Upper lobe of left lung (tissue), 6 donors: ENCODE measurements around the gene DLEC1. TPM values are rescaled to one million over a fixed set of nuclear protein-coding genes. Genes with fewer than 3 reads are reported as not detected.
A peak's percentile ranks its signal among the peaks of the same experiment; 100 is the strongest.

Experiments used
- ATAC-seq, 2 donors: fragments of 200-7000 bp; cut with Tn5 transposase; one replicate each; pipeline ENCODE4 v1.9.1; 2022; ENCODE audit warnings: mild to moderate bottlenecking in 2 of 2, moderate library complexity in 2 of 2; ENCODE audit not compliant: low FRiP score in 2 of 2
- DNase-seq, 2 donors: peaks; one replicate each; pipeline ENCODE4 v3.0.0-alpha.2; 2019 to 2020
- H3K27ac ChIP-seq, 4 donors: fragments of 200-600 bp; sonication (generic); one replicate each; pipeline ENCODE4 v1.5.1; 2016 to 2019
- H3K27me3 ChIP-seq, 4 donors: fragments of 200-600 bp; sonication (generic); one replicate each; pipeline ENCODE4 v1.5.1; 2017 to 2019
- H3K36me3 ChIP-seq, 4 donors: fragments of 200-600 bp; sonication (generic); one replicate each; pipeline ENCODE4 v1.5.1; 2016 to 2019
- H3K4me1 ChIP-seq, 4 donors: fragments of 200-600 bp; sonication (generic); one replicate each; pipeline ENCODE4 v1.5.1; 2018 to 2019
- H3K4me3 ChIP-seq, 4 donors: fragments of 200-600 bp; sonication (generic); one replicate each; pipeline ENCODE4 v1.5.1; 2017 to 2019; ENCODE audit warnings: mild to moderate bottlenecking in 2 of 4, moderate library complexity in 1 of 4
- H3K9me3 ChIP-seq, 4 donors: fragments of 200-600 bp; sonication (generic); one replicate each; pipeline ENCODE4 v1.5.1; 2018 to 2019
- CTCF ChIP-seq, 6 experiments: fragments of 450-650 bp in 4 of 6; fragments of 200-600 bp in 2 of 6; sonication (generic) in 2 of 6; IDR thresholded peaks; one replicate each; pipeline ENCODE4 v1.5.1; 2016 to 2019; ENCODE audit warnings: antibody characterized with exemption in 6 of 6
- EP300 ChIP-seq, 4 donors: sonication (generic); formaldehyde crosslinking; IDR thresholded peaks; one replicate each; pipeline ENCODE4 v1.5.1; 2017; ENCODE audit warnings: antibody characterized with exemption in 4 of 4, control low read depth in 2 of 4
- POLR2A ChIP-seq, 4 donors: fragments of 450-650 bp; IDR thresholded peaks; one replicate each; pipeline ENCODE4 v1.5.1; 2016 to 2017; ENCODE audit warnings: antibody characterized with exemption in 4 of 4, mild to moderate bottlenecking in 2 of 4
- POLR2AphosphoS5 ChIP-seq, 2 donors: sonication (generic); formaldehyde crosslinking; IDR thresholded peaks; one replicate each; pipeline ENCODE4 v1.5.1; 2017; ENCODE audit warnings: antibody characterized with exemption in 2 of 2
- WGBS, 2 donors: methylation state at CpG; one replicate each; pipeline ENCODE4 v1.1.5; 2017 to 2018; 5-methylcytosine and 5-hydroxymethylcytosine counted together
- total RNA-seq, 6 donors: library from RNA; depleted of rRNA in 4 of 6; stranded (reverse); fragments of >200 nt in 4 of 6; gene quantifications; one replicate each; pipeline versions ENCODE4 v1.1.0 to v1.2.1, GENCODE V29; 2016 to 2021
- donor health status: DM: no; HTN: no; CAD: no; lungs with moderate emphysema.
- donor health status: DM: no; HTN: yes; CAD: no; lungs with severe emphysema.

Gene DLEC1
- total RNA-seq, 6 donors from 2014 or later, result 2.3 to 34.8 (median 14.3) TPM

DNA sequence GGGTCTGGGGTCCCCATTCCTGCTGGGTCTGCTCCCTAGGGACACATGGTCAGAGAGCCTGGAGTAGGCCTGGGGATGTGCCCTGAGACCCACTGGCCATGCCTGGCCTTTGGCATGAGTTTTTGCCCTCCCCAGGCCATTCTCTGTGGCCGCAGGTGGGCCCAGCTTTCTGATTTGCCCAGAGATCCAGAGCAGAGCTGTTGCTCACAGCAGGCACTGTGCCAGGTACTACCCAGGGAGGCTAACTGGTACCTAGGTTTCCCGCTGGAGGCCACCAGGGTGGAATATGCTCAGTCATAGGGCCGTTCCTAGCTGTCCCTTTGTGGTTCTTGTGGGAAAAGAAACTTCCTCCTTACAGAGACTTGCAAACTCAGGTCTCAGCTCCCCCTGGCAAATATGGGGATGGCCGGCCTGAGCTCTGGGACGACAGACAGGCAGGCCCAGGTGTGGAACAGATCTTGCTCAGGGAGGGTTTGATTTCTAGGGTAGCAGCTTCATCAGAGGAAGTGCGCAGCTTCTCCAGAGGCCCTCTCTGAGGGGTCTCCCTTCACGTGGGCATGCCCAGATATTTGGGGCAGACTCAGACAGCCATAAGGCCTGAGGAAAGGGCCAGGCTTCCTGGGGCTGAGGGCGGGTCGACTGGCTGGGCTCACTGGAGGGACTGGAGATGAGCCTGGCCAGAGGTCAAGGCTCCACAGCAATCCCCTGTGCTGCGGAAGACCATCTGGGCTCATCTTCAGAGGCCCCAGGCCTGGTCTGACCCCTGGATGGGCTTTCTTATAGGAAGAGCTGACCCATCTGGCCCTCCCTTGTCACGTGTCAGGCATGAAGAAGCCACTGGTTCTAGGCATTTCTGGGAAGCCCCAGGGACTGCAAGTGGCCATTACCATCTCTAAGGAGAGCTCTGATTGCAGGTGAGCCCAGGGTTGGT lies 69.9 kb downstream of the DLEC1 start:
- peak overlapping the region in 2 of 4 donors; percentile 4 to 68 for H3K27ac ChIP-seq
- TF ChIP-seq CTCF (IDR thresholded peaks at IDR 0.05) (no peak), EP300 (IDR thresholded peaks at IDR 0.05) (no peak), POLR2AphosphoS5 (IDR thresholded peaks at IDR 0.05) (no peak), POLR2A (IDR thresholded peaks at IDR 0.05) (no peak)
- peaks cover 0 to 6% (median 0%) of the 10 kb centered on the region in 4 donors for H3K4me1 ChIP-seq
- ATAC-seq, result peak; percentile 23 to 30
- no peaks in the 10 kb centered on the region for H3K27me3 ChIP-seq
- DNase-seq, result peak in 1 of 2 donors; percentile 63
- H3K36me3 ChIP-seq, result no peaks in the 10 kb centered on the region
- 76% methylated on average over 11 of the region's 11 CpGs; no CpG with 5 or more reads in 1 of the 2 donors for WGBS, 2 donors
- no peaks in the 10 kb centered on the region for H3K9me3 ChIP-seq
- H3K4me3 ChIP-seq, result no peak overlapping the region

- Histone ChIP-seq H3K27ac (no peak overlapping the region), H3K4me1 (peaks cover 0 to 6% (median 0%) of the 10 kb centered on the region in 4 donors), H3K27me3 (no peaks in the 10 kb centered on the region), H3K36me3 (no peaks in the 10 kb centered on the region), H3K9me3 (no peaks in the 10 kb centered on the region), H3K4me3 (no peak overlapping the region)
- 83 to 94% methylated on average over 8 to 17 of the region's 17 CpGs for WGBS, 2 donors
- DNase-seq (peak in 1 of 2 donors; percentile 41), ATAC-seq (no peak)
- TF ChIP-seq POLR2AphosphoS5 (IDR thresholded peaks at IDR 0.05), result no peak
- no peak for TF ChIP-seq EP300 (IDR thresholded peaks at IDR 0.05)
- TF ChIP-seq CTCF (IDR thresholded peaks at IDR 0.05), result no peak
- TF ChIP-seq POLR2A (IDR thresholded peaks at IDR 0.05), result no peak
Observed at GRCh38 chr3:38109580-38110313, 70.7 kb downstream of the DLEC1 start.

- DNase-seq, result no peak
- Histone ChIP-seq H3K27me3 (no peaks in the 10 kb centered on the region), H3K9me3 (no peaks in the 10 kb centered on the region), H3K36me3 (no peaks in the 10 kb centered on the region), H3K4me3 (no peak overlapping the region), H3K27ac (no peak overlapping the region), H3K4me1 (peaks cover 0 to 6% (median 0%) of the 10 kb centered on the region in 4 donors)
- no peak for TF ChIP-seq EP300 (IDR thresholded peaks at IDR 0.05)
- no peak for TF ChIP-seq POLR2A (IDR thresholded peaks at IDR 0.05)
- TF ChIP-seq CTCF (IDR thresholded peaks at IDR 0.05), result no peak
- TF ChIP-seq POLR2AphosphoS5 (IDR thresholded peaks at IDR 0.05), result no peak
- ATAC-seq, result no peak
- 91 to 95% methylated on average over 5 to 6 of the region's 6 CpGs for WGBS, 2 donors
Observed at GRCh38 chr3:38110314-38111050, 71.5 kb downstream of the DLEC1 start.

GRCh38 chr3:38111201-38111600 lies 72.2 kb downstream of the DLEC1 start:
- peak in 1 of 2 donors; percentile 28 for DNase-seq
- 94 to 97% methylated on average over 4 of the region's 4 CpGs for WGBS, 2 donors
- ATAC-seq, result no peak
- TF ChIP-seq CTCF (IDR thresholded peaks at IDR 0.05), result no peak
- no peak for TF ChIP-seq POLR2AphosphoS5 (IDR thresholded peaks at IDR 0.05)
- TF ChIP-seq POLR2A (IDR thresholded peaks at IDR 0.05), result no peak
- no peak for TF ChIP-seq EP300 (IDR thresholded peaks at IDR 0.05)
- no peaks in the 10 kb centered on the region for H3K9me3 ChIP-seq
- H3K4me1 ChIP-seq, result peaks cover 0 to 6% (median 0%) of the 10 kb centered on the region in 4 donors
- no peak overlapping the region for H3K4me3 ChIP-seq
- H3K36me3 ChIP-seq, result no peaks in the 10 kb centered on the region
- H3K27me3 ChIP-seq, result no peaks in the 10 kb centered on the region
- no peak overlapping the region for H3K27ac ChIP-seq
